NCI-H1694 (cell line): ENCODE results near the gene TMEM217.
"Not testable (repeated sequence)": the region's sequence is repeated elsewhere in the genome, so short reads cannot be mapped to it uniquely, and the experiment has no call there.

Source experiments
- DNase-seq: peaks from one replicate; lab custom pipeline; 2025; lab: John Stamatoyannopoulos, UW

TMEM217 gene

DNA sequence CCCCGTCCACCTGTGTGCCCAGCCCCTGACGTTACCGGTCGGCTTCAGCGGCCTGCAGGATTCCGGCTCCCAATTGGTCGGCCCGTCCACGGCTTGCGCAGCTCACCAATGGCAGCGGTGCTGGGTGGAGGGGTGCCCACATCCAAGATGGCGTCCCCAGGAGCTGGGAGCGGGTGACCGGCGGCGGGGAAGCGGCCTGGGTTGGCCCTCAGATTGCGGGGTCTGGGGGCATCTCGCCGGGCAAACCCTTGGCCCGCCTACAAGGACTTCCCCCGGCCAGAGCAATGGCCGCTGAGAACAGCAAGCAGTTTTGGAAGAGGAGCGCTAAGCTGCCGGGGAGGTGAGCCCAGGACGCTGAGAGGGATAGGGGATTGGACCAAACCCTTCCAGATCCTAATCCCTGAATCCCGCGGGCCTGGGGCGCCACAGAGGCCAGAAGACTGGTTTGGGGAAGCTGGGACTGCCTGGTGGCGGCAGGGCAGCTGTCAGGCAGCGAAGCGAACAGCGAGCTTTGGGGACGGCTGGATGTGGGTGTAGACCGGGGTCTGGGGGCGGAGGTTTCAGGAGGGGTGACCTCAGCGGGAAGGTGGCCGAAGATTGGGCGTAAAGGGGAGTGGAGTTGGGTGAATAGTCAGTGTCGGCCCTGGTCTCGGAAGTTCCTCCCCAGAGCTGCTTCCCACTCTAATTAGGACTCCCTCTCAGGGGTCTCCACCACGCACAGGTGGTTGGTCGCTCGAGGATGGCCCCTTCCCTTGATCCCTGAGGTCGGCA is at the start of gene TMEM217, which contains the start of gene TBC1D22B:
Gene TMEM217, minus strand, starts transcription at position 511 of the 771 bp plus-strand sequence. CDS start 39,114 bp downstream, outside the sequence.
Gene TBC1D22B, plus strand, starts transcription at position 139 of the 771 bp plus-strand sequence. Its CDS starts 146 bp downstream, at position 285.
- DNase-seq = peak; percentile 61

DNA sequence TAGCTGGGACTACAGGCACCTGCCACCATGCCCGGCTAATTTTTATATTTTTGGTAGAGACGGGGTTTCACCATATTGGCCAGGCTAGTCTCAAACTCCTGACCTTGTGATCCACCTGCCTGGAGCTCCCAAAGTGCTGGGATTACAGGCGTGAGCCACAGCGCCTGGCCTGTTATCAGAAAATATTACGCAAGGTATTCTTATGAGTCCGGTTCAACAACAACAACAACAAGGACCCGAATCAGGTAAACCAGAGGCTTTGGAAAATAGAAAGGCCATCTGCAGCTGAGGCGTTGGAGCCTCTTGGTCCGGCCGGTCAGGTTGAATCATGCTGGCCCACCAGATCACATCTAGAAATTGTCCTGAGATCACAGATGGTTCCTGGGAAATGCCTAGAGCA is 49.5 kb upstream of the TMEM217 start:
- not testable (repeated sequence) for DNase-seq

DNA sequence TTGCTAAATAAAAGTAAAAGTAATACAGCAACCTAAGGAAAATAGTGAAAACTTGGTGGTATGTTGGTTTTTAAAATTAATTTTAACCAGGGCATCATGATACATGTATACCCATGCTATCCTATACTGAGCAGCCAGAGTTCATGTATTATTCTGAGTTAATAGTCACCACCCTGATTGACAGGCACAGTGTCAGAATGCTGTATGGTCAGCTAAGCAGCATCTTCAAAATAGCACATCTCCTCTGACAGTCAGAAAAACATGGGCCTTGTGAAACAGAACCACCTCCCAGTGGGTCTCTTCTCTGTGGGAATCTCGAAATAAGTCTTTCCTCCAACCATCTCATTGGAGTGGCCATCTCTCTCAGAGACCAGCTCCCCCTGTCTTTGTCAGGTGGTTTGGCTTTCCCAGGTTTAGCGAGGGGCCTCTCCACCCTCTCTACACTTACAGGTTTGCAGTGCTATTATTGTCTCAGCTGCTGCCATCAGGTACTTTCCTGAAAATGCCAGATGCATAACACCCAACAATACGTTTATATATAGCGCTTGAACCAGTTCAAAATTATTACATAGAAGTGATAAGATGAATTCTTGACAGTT is 48.8 kb upstream of the TMEM217 start:
- DNase-seq = no peak

DNA sequence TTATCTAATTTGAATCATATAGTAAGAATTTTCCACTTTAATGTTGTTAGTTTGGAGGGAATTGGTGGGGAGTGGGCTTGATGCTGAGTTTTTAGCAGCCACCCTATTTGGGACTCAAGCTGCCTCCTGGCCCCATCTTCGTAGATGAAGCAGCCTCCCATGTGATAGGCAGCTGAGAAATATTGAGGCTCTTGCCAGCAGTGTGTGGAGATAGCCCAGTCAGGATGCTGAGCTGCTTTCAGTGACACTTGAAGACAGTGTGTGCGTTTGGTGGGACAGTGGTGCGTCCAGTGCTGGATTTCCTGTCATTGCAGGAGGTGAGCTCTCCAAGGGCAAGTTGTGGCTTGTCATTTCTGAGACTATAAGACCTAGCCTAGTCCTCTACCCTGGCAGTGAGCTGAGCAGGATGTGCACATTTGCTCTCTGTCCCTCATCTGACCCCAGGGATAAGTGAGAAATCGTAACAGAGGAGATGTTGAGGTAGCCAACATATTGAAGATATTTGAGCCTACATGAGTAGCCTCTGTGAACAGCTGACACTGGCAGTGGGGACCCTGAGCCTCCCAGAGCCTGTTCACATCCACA is 48.0 kb upstream of the TMEM217 start:
- DNase-seq = no peak

DNA sequence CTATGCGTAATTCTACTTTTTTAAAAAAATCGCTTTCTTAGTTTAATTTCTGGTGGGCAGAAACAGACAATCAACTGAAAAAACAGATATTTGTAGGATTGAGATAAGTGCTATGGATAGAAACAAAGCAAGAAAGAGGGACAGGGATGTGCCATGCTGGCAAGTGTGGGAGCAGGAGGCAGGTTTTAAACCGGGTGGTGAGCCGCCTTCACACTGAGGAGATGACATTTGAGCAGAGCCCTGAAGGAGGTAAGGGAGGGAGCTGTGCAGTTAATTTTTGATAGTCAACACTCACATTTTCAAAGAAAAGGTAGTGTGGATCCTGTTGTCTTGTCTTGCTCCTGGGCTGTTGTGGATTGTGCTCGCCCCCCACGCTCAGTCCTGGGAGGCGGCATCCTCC is 46.8 kb upstream of the TMEM217 start:
- DNase-seq = no peak

DNA sequence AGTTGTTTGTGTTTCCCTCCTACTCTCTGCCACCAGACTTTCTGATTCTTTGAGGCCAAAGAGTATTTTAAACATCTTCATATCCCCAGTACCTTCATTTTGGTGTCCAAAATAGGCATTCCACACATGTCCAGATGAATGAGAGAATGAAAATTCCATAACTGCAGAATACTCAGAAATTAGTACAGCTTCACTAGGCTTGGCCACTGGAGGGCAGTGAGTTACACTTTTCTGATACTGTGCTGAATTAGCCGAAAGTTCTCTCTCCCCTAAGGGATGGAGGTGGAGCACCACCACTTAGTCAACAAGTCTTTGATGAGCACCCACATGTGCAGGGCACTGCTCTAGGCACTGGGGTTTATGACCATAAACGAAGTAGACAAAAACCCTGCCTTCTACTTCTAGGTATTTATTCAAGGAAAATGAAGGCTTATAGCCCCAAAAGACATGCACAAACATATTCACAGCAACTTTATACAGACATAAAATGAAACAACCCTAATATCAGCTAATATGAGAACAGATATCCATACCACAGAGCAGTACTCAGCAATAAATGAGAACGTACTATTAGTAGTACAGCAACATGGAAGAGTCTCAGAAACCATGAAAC is 46.1 kb upstream of the TMEM217 start:
- peak; percentile 35 for DNase-seq

DNA sequence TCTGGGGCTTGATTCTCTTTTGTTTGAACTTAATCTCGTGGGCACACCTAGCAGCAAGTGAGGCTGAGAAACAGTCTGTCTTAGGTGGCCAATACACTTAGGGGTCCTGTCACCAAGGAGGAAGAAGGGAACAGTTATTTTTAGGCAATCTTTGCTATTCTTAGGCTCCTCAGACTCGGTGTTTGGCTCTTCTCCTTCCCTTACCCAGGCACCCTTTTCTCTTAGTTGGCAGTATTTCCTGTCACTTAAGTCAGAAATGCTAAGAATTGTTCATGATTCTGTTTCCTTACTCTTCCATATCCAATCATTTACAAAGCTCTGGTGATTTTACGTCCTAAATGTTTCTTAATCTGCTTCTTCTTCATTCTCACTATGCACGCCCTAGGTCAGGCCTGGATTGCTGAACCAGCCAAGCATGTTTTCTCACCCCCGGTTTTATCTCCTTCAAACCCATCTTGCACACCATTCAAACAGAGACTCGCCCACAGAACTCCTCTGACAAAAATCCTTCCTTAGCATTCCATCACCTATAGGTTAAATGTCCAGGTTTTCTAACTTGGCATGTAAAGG is 45.2 kb upstream of the TMEM217 start:
- no peak for DNase-seq

DNA sequence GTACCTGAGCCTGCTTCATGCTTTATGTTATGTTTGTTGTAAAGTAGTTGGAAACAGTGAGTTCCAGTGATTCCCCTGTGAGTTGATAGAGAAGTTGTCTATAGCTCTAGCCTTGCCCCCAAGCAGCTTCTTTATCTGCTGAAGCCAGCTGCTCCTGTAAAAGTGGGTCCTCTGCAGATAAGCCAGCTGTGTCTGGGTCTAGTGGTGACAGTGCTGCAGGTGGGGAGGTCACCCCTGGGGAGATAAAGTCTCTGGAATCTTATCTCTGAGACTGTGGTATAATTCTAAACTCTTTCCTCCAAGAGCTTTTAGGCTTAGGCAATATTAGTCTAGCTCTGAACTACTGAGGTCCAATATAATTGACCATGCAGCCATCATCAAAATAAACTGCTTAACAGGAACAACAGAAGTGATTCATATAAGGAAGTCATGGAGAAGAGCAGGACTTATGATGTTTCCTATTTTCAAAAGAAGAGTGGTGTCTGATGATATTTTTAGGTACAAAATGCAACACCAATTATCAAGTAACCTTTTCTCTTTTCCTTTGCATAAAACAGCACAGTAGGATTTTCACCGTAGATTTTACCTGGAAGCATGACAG is 44.2 kb upstream of the TMEM217 start:
- DNase-seq = no peak

DNA sequence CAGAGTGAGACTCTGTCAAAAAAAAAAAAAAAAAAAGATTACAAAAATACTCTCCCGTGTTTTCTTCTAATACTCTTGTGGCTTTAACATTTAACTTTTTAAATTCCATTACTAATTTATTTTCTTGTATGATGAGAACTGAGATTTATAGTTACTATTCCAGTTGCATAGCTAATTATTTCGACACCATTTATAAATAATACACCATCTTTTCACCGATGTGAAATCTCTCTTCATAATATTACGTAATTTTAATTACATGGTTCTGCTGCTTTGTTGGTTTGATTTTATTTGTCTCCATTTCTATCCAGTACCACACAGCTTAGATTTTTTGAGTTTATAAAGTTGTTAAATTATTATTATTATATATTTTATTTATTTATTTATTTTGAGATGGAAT is 42.0 kb upstream of the TMEM217 start:
- no peak for DNase-seq

DNA sequence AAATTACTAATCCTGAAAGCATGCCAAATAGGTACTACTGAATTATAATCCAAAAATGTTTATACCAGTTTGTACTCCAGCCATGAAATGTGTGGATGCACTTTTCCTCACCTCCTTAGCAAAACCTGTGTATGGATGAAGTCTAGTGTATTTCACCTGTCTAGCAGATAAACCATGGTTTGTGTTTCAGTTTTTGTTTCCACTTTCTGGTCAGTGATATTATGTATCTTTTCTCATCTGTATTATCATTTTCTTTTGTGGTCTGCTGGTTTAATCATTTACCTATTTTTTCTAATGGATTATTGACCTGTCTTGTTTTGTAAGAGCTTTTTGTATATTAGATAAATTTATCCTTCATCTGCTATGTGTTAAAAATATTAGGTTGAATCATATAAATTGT is 41.0 kb upstream of the TMEM217 start:
- no peak for DNase-seq

DNA sequence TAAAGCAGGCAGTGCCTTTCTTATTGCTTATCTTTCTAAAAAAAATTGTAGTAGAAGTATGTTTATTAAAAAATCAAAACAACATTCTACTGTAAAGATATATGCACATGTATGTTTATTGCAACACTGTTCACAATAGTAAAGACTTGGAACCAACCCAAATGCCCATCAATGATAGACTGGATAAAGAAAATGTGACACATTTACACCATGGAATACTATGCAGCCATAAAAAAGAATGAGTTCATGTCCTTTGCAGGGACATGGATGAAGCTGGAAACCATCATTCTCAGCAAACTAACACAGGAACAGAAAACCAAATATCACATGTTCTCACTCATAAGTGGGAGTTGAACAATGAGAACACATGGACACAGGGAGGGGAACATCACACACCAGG is 39.7 kb upstream of the TMEM217 start:
- not testable (repeated sequence) for DNase-seq

DNA sequence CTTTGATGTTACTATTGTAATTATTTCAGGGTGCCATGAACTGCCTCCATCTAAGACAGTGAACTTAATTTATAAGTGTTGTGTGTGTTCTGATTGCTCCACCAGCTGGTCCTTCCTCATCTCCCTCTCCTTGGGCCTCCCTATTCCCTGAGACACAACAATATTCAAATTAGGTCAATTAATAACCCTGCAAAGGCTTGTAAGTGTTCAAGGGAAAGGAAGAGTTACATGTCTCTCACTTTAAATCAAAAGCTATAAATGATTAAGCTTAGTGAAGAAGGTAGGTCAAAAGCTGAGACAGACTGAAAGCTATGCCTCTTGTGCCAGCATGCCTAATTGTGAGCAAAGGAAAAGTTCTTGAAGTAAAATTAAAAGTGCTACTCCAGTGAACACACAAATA is 35.5 kb upstream of the TMEM217 start:
- DNase-seq = no peak

DNA sequence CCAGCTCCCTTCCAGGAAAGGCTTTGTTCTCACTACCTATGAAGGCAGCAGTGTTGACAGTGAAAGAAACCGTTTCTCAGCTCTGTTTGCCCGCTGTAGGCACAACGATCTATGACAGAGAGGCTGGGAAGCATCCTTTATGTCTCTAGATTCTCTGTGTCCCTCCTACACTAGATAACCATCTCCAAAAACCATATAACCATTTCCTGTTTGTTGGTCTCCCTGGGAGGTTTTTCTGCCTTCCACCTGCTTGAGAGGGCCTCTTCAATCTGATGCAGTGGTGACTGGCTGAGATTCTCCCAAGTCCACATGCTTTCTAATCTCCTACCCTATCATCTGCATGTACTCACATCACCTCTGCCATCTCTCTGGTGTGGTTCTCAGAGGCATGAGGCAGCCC is 32.0 kb upstream of the TMEM217 start:
- DNase-seq = no peak

DNA sequence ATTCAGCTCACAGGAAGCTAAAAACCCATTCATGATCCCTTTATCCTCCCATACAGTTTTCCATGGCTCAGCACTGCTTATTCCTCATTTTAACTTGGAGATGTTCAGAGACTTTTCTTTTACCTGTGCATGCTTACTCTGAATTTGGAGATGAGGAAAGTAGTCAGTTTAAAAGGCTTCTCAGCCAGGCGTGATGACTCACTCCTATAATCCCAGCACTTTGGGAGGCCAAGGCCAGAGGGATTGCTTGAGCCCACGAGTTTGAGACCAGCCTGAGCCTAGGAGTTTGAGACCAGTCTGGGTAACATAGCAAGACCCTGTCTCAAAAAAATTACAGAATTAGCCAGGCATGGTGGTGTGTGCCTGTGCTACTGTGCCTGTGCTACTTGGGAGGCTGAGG is 30.3 kb upstream of the TMEM217 start:
- DNase-seq = no peak

DNA sequence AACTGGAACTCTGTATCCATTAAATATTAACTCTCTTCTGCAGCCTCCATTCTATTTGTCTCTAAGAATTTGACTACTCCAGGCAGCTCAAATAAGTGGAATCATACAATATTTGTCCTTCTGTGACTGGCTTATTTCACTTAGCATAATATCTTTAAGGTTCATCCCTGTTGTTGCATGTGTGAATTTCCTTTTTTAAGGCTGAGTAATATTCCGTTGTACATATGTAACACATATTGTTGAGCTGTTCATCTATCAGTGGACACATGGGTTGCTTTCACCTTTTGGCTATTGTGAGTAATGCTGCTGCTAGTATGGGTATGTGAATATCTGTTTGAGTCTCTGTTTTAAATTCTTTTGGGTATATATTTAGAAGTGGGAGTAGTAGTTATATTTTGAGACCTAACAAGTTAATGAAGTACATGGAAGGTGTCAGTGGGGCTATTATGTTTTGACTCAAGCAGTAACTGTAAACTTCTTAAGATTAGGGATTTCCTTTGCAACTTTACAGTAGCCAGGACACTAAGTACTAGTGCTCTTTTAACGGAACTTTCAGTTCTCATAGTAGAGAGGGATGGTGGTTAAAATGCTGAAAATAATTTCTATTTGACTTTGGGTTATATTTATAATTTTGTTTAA is 29.7 kb upstream of the TMEM217 start:
- DNase-seq = no peak

DNA sequence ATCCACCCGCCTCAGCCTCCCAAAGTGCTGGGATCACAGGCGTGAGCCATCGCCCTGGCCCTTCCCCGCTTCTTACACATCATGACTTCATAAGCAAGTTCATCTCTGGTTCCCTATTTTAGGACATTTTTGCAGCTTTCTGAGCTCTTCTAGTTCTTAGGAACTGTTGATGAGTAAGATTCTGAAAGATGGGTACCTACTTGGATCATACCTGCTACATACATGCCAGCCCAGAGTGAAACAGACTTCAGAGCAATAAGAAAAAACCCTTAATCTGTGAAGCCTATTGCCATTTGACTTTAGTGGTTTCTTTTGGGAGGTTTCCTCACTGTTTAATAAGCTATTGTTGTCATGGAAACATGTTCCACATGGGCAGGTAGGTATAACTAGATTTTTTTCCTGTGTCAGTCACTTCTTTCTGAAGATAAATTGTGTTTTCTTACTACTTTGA is 27.9 kb upstream of the TMEM217 start:
- no peak for DNase-seq

DNA sequence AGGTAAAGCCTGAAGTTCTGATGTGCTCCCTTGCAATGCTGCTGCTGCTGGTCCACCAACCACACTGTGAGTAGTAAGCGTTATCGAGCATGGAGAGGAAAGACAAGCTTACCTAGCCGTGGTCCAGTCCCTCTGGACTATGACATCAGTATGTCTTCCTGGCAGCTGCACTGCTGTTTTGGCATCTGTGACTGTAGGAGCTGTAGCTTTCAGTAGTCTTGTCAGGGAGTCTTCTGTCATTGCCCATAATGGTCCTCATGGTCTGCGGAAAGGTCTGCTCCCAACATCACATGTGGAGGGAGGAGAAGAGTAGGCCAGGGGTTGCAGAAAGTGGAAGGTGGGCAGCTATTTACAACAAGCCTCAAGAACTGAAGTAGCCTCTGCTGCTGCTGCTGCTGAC is 26.8 kb upstream of the TMEM217 start:
- no peak for DNase-seq

DNA sequence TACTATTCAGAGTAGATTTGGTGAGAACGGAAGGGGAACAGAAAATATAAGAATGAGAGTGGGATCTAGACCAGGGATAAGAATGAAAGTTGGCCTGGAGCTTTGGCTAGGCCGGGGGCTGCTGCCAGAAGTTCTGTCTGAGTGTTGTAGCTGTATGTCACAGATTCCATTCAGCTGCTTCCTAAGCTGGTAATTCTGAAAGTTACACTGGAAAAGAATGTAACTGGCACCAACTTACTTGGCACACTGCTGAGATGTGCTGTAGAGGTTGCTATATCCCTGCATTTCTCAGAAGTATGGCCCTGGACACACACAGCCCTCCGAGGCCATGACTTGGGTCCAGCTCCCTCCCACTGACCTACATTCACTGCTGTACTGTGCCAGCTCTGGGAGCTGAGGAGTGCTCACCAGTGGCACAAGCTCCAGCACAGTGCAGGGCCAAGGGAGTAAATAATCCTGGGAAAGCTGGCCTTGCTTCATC is 25.8 kb upstream of the TMEM217 start:
- no peak for DNase-seq

DNA sequence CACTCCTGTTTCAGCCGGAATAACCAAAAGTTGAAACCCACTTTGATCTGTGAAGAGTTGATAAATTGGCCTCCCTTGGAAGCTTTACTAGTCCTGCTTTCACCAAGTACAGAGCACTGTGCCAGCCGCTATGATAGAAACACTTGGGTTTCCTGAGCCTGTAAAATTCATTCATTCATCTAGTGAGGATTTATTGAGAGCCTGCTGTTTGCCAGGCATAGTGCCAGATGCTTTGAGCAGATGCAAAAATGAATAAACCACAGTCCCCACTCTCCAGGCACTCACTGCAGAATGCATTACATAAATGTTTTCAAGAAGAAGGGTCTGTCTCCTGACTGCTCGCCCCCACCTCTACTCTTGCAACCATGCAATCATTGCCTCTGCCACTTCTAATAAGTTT is 25.3 kb upstream of the TMEM217 start:
- peak; percentile 22 for DNase-seq

DNA sequence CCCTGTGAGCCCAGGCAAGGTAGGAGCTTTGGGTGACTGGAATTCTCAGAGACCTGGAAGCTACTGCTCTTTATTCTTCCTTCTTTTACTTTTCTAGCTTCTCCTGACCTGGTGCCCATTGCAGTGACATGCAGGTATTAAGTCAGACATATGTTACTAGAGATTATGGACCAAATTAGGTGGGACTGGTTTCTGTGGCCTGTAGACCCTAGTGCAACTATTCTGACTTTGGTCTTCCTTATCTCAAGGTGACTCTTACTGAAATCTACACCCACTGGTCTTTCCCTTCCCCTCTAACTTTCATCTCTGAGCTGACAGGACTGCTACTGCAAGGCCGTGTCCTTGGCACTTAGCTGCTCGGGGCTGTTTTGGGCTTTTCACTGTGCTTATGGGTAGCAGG is 24.4 kb upstream of the TMEM217 start:
- no peak for DNase-seq

DNA sequence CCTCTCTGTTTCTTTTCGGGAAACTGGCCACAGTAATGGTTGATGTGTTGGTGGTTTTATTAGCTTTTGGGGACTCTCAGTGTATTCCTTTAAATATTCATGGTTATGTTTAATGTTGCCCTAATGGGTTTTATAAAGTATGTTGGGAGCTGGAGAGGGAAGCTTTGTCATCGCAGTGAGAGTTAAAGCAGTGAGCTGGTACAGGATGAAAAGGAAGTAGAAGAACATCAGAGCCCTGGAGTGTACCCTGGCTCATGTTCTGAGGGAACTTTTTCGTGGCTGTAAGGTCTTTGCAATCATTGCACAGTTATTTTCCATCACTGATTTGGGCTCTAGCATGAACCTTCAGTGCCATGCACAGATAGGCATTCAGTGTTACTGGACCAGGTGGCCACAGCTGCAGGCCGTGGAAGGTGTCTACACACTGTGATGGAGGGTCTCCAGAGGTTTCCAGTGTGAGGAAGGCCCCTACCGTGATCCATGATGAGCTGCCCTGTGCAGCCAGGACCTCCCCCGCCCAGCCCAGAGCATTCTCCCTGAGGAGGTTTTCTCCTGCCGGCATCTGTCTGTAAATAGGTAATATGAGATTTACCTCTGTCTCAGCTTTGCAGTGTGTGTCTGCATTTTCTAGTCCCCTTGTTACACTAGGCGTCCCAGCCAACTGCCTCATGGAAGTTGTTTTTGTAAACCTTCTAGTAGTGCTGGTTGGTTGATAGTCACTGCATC is 22.4 kb upstream of the TMEM217 start:
- DNase-seq = no peak
